Activated T-helper 1 cell treated with anti-CD3 and anti-CD28 coated beads, Interleukin-12 subunit alpha, Interleukin-12 subunit beta, Interleukin-2, Interleukin-4 antibody, amounts not matched to agents 30 ng/mL and 10 ng/mL and 1 ng/mL, durations not matched to agents 14 hours and 24 hours and 36 hours (primary cell): ENCODE measurements around the gene EPHB1. TPM values are rescaled to one million over a fixed set of nuclear protein-coding genes. Genes with fewer than 3 reads are reported as not detected.

Experiments
- DNase-seq: peaks from one replicate; pipeline ENCODE4 v3.0.0; 2021; ENCODE audit warnings: low spot score
- H3K27ac Mint-ChIP-seq: one replicate; pipeline ENCODE4 v1.8.0; 2021; ENCODE audit warnings: mild to moderate bottlenecking, mixed read lengths
- H3K27me3 Mint-ChIP-seq: one replicate; pipeline ENCODE4 v1.8.0; 2022; ENCODE audit warnings: mild to moderate bottlenecking, moderate library complexity, mixed read lengths; ENCODE audit not compliant: insufficient read depth
- H3K36me3 Mint-ChIP-seq: one replicate; pipeline ENCODE4 v1.8.0; 2021; ENCODE audit warnings: low read depth, mixed read lengths
- H3K4me1 Mint-ChIP-seq: one replicate; pipeline ENCODE4 v1.8.0; 2021; ENCODE audit warnings: low read depth, mixed read lengths
- H3K4me3 Mint-ChIP-seq: one replicate; pipeline ENCODE4 v1.8.0; 2021; ENCODE audit warnings: mild to moderate bottlenecking, moderate library complexity, mixed read lengths
- H3K9me3 Mint-ChIP-seq: one replicate; pipeline ENCODE4 v1.8.0; 2021; ENCODE audit warnings: mixed read lengths
- intact Hi-C: fragments of 100-400 bp; cut with micrococcal nuclease; formaldehyde crosslinking; loops from one replicate; pipeline ENCODE4 v1.15.1; 2024
- total RNA-seq: library from RNA; stranded (reverse); gene quantifications from 2 replicates; pipeline ENCODE4 v1.2.3, GENCODE V29; 2022

EPHB1 gene
- total RNA-seq, 1 donor from 2014 or later, result 5.2 TPM

DNA sequence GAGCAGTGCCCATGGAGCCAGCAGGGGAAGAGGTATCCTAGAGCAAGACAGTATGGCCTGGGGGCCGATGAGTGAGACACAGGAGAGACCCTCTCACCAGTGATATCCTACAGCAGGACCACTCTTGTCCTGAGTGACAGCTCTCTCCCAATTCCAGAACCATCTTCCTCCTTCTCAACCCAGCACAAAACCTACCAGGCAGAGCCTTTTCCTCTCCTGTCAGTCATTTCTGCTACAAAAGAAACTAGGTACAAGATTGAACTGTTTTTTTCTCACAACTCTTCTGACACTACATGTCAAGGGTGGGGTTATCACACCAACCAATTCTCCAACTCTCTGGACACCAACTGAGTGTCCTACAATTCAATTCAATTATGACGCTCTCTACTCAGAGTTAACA is 506.6 kb downstream of the EPHB1 start:
- Mint-ChIP-seq H3K4me1 (no peaks in the 10 kb centered on the region), H3K9me3 (no peaks in the 10 kb centered on the region), H3K27ac (no peak overlapping the region), H3K27me3 (no peaks in the 10 kb centered on the region), H3K36me3 (no peaks in the 10 kb centered on the region), H3K4me3 (no peak overlapping the region)
- DNase-seq, result no peak
- intact Hi-C loops, result no loop called here

DNA sequence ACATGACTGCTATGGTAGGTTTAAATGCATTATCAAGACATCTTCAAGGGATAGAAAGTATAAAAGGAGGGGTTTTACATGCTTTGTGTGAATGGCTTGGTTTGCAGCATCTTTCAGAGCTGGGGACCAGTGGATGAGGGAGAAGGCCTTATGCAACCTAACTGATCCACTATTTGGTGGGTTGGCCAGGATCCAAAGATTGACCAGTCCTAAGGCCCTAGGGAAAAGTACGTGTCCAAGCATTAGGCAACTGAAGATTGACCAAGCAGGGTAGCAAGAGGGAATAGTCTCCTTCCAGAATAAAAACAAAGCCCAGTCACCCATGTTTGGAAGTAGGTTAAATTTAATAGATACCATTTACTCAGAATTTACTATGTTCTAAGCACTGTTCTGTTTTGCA is 509.3 kb downstream of the EPHB1 start:
- no peak for DNase-seq

More for the DNA sequence above, 509.3 kb downstream of the EPHB1 start:
- Mint-ChIP-seq H3K4me1 (no peaks in the 10 kb centered on the region), H3K4me3 (no peak overlapping the region), H3K27me3 (no peaks in the 10 kb centered on the region), H3K9me3 (no peaks in the 10 kb centered on the region), H3K36me3 (no peaks in the 10 kb centered on the region), H3K27ac (no peak overlapping the region)
- intact Hi-C loops, result no loop called here

Other genes with a start within 250 kb of the EPHB1 start
- not detected in 2 replicates for gene KY, start 144.2 kb upstream of the EPHB1 start, total RNA-seq